WERI-Rb-1 (cell line): ENCODE data around the gene TRNAU1AP.
A peak's percentile ranks its signal among the peaks of the same experiment; 100 is the strongest.
"Not testable (repeated sequence)": the region's sequence is repeated elsewhere in the genome, so short reads cannot be mapped to it uniquely, and the experiment has no call there.

Source experiments
- DNase-seq: peaks from one replicate; pipeline ENCODE4 v3.0.0-alpha.2; 2020
- H3K27ac ChIP-seq: fragments of 250-450 bp; sonication (Bioruptor Pico); 2 replicates; pipeline ENCODE4 v1.5.1; 2020; ENCODE audit warnings: mild to moderate bottlenecking, moderate library complexity
- H3K27me3 ChIP-seq: fragments of 250-450 bp; sonication (Bioruptor Pico); 2 replicates; pipeline ENCODE4 v1.5.1; 2021; ENCODE audit warnings: mild to moderate bottlenecking, low read depth, moderate library complexity; ENCODE audit not compliant: insufficient read depth, severe bottlenecking
- H3K36me3 ChIP-seq: fragments of 250-450 bp; sonication (Bioruptor Pico); 2 replicates; pipeline ENCODE4 v1.5.1; 2020; ENCODE audit warnings: mild to moderate bottlenecking, moderate library complexity
- H3K4me3 ChIP-seq: 2 replicates; pipeline ENCODE4 v1.5.1; 2011; ENCODE audit warnings: low read depth, mild to moderate bottlenecking, control low read depth, low read length
- H3K9me3 ChIP-seq: fragments of 250-450 bp; sonication (Bioruptor Pico); 2 replicates; pipeline ENCODE4 v1.5.1; 2021; ENCODE audit warnings: mild to moderate bottlenecking, moderate library complexity; ENCODE audit not compliant: severe bottlenecking
- TF ChIP-seq, protein P1 (sequence below): IDR thresholded peaks from 2 replicates; pipeline ENCODE4 v1.5.1; 2011; ENCODE audit warnings: low read depth, mild to moderate bottlenecking, control low read depth, inconsistent platforms, low read length

The TRNAU1AP gene

DNA sequence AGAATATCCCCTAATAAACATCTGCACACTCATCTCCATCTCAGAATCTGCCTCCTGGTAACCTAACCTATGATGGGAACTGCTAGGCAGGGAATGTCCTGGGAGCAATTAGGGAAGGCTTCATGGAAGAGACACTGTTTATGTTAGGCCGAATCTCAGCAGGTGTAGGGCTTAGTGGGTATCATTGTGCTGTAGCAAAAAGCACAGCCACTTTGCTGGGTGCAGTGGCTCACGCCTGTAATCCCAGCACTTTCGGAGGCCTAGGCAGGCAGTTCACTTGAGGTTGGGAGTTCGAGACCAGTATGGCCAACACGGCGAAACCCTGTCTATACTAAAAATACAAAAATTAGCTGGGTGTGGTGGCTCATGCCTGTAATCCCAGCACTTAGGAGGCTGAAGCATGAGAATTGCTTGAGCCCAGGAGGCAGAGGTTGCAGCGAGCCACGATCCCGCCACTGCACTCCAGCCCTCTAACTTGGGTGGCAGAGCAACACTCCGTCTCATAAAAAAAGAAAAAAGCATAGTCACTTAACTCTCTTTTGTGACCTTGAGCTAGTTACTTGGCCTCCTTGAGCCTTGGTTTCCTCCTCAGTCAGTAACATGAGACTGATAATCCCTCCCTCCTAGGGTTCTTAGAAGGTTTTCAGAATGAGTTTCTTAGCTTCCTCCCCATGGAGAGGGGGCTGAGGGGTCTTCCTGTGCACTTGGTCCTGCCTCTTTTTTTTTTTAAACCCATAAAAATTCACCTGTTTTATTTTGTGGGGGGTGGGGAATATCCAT, 42.7 kb downstream of the TRNAU1AP start:
- Histone ChIP-seq H3K27ac (no peak overlapping the region), H3K27me3 (no peaks in the 10 kb centered on the region), H3K9me3 (no peaks in the 10 kb centered on the region), H3K36me3 (no peaks in the 10 kb centered on the region), H3K4me3 (no peak overlapping the region)
- TF ChIP-seq, protein P1, sequence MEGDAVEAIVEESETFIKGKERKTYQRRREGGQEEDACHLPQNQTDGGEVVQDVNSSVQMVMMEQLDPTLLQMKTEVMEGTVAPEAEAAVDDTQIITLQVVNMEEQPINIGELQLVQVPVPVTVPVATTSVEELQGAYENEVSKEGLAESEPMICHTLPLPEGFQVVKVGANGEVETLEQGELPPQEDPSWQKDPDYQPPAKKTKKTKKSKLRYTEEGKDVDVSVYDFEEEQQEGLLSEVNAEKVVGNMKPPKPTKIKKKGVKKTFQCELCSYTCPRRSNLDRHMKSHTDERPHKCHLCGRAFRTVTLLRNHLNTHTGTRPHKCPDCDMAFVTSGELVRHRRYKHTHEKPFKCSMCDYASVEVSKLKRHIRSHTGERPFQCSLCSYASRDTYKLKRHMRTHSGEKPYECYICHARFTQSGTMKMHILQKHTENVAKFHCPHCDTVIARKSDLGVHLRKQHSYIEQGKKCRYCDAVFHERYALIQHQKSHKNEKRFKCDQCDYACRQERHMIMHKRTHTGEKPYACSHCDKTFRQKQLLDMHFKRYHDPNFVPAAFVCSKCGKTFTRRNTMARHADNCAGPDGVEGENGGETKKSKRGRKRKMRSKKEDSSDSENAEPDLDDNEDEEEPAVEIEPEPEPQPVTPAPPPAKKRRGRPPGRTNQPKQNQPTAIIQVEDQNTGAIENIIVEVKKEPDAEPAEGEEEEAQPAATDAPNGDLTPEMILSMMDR: no peak
- no peak for DNase-seq

GRCh38 chr1:28596276-28596675, 43.4 kb downstream of the TRNAU1AP start:
- H3K4me3 ChIP-seq, H3K9me3 ChIP-seq, H3K36me3 ChIP-seq, DNase-seq, H3K27me3 ChIP-seq, H3K27ac ChIP-seq: not testable (repeated sequence)

DNA sequence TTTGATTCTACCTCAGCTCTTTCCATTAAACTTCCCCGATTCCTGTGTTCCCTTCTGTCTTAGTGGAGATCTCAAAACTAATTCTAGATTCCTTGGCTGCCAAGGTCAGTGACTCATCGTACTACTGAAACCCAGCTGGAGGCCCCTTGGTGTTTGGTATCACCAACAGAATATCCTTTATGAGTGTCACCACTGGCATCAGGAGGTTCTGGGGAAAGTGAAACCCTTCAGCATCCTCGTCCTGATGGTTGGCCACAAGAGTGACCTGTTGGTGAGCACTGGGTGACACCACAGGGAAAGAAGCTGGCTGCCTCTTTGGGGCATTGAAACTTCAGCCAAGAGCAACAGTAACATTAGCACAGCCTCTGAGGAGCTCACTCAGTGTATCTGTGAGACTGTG, 48.8 kb downstream of the TRNAU1AP start:
- DNase-seq: no peak
- Histone ChIP-seq H3K9me3 (no peaks in the 10 kb centered on the region), H3K27me3 (no peaks in the 10 kb centered on the region), H3K4me3 (no peak overlapping the region), H3K27ac (no peak overlapping the region), H3K36me3 (peaks cover 21% of the 10 kb centered on the region)
- TF ChIP-seq, protein P1: no peak

- peak; percentile 59 for DNase-seq
- no peaks in the 10 kb centered on the region for H3K9me3 ChIP-seq
- H3K27ac ChIP-seq: no peak overlapping the region
- no peaks in the 10 kb centered on the region for H3K27me3 ChIP-seq
- peaks cover 21% of the 10 kb centered on the region for H3K36me3 ChIP-seq
- H3K4me3 ChIP-seq: no peak overlapping the region
- TF ChIP-seq, protein P1: peak; percentile 60
Observed at GRCh38 chr1:28602536-28603439, 49.9 kb downstream of the TRNAU1AP start.

DNA sequence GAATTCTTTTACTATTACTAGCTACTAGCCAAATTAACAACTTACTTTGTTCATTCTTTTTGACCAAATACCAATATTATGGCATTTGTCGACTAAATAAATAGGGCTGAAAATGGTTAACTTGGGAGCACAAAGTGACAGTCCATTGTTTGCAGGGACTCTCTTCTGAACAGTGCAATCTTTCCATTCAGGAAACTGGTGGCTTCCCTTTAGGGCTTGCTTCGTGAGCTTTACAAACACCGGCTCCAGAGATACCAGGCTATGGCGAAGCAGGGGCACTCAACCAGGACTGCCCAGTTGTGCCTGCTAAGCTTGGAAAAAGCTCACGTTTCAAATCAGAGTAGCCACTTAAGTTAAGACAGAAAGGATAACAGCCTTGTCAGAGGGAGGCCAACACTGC, 51.5 kb downstream of the TRNAU1AP start:
- TF ChIP-seq, protein P1: no peak
- H3K27me3 ChIP-seq: no peaks in the 10 kb centered on the region
- H3K36me3 ChIP-seq: peaks cover 21% of the 10 kb centered on the region
- DNase-seq: no peak
- H3K27ac ChIP-seq: no peak overlapping the region
- no peak overlapping the region for H3K4me3 ChIP-seq
- H3K9me3 ChIP-seq: no peaks in the 10 kb centered on the region

DNA sequence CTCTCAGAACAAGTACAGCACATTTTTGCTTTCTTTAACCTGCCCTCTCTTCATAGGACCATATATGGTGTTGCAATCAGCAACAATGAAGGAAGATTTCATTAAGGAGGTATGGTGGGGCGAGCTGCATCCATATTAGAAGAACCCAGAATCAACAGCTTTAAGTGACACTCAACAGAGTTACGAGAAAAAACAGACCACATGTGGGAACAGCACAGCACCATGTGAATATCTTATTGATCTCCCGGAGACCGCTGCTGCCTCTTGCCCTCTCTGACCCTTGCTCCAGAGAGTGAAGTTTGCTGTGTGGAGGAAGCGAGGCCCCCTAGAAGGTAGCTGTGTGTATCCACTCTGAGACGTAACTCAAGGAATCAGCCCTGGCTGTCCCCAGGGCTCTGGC, 52.1 kb downstream of the TRNAU1AP start:
- no peak overlapping the region for H3K27ac ChIP-seq

More for the DNA sequence above, 52.1 kb downstream of the TRNAU1AP start:
- DNase-seq: no peak
- H3K4me3 ChIP-seq: no peak overlapping the region
- H3K9me3 ChIP-seq: no peaks in the 10 kb centered on the region
- H3K27me3 ChIP-seq: no peaks in the 10 kb centered on the region
- TF ChIP-seq, protein P1: no peak
- H3K36me3 ChIP-seq: peaks cover 21% of the 10 kb centered on the region
